ENCODE results near the gene LAMP5. TPM values are rescaled to one million over a fixed set of nuclear protein-coding genes. Genes with fewer than 3 reads are reported as not detected.

The LAMP5 gene
- total RNA-seq, 4 donors from 2014 or later: not detected

DNA sequence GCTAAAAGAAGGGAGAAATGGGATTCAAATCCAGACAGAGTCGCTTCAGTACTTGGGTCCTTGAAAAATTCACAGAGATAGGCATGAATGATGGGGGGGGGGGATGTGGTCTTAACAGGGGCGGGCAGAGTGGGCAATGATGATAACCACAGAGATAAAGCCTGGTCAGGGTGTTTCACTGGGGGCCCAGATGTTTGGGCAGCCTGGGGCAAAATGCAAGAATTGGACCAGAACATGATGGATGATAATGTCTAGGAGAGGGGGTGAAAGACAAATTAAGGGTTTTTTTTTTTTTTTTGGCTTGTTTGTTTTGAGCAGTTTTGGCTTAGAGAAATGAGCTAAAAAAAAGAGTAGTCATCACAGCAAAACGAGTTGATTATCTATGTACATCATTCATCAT, 57.4 kb downstream of the LAMP5 start:
- Histone ChIP-seq H3K27me3 (no peaks in the 10 kb centered on the region), H3K27ac (no peak overlapping the region), H3K9me3 (no peaks in the 10 kb centered on the region), H3K4me3 (no peak overlapping the region), H3K4me1 (no peaks in the 10 kb centered on the region), H3K36me3 (no peaks in the 10 kb centered on the region)
- intact Hi-C loops (cut with DNase I): no loop called here
- 41 to 63% methylated on average over 3 of the region's 3 CpGs for WGBS, 2 donors
- TF ChIP-seq POLR2A (IDR thresholded peaks at IDR 0.05): no peak
- TF ChIP-seq, protein P1, sequence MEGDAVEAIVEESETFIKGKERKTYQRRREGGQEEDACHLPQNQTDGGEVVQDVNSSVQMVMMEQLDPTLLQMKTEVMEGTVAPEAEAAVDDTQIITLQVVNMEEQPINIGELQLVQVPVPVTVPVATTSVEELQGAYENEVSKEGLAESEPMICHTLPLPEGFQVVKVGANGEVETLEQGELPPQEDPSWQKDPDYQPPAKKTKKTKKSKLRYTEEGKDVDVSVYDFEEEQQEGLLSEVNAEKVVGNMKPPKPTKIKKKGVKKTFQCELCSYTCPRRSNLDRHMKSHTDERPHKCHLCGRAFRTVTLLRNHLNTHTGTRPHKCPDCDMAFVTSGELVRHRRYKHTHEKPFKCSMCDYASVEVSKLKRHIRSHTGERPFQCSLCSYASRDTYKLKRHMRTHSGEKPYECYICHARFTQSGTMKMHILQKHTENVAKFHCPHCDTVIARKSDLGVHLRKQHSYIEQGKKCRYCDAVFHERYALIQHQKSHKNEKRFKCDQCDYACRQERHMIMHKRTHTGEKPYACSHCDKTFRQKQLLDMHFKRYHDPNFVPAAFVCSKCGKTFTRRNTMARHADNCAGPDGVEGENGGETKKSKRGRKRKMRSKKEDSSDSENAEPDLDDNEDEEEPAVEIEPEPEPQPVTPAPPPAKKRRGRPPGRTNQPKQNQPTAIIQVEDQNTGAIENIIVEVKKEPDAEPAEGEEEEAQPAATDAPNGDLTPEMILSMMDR (IDR thresholded peaks at IDR 0.05): no peak
- no peak for DNase-seq

DNA sequence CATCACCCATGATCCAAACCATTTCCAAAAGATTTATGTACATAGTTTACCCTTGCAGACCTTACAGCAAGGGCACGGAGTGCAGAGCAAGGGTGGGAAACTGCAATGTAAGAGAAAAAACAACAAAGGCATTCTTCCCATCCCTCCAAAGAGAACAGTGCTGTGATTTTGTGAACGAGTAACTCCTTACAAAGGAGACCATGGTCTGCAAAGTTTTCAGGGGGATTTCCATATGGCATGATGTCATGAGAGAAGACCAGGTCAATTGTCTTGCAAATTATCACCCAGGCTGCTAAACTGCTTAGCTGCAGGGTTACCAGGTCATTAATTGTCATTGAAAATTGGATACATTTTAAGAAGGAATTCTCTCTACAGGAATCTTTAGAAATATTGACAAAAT, 58.3 kb downstream of the LAMP5 start:
- no peaks in the 10 kb centered on the region for H3K4me1 ChIP-seq
- no peak overlapping the region for H3K4me3 ChIP-seq
- no peaks in the 10 kb centered on the region for H3K27me3 ChIP-seq
- no peak for TF ChIP-seq POLR2A (IDR thresholded peaks at IDR 0.05)
- TF ChIP-seq, protein P1 (IDR thresholded peaks at IDR 0.05): no peak
- WGBS, 2 donors: 14 to 26% methylated on average over 2 of the region's 2 CpGs
- intact Hi-C loops (cut with DNase I): no loop called here
- no peaks in the 10 kb centered on the region for H3K9me3 ChIP-seq
- no peaks in the 10 kb centered on the region for H3K36me3 ChIP-seq
- H3K27ac ChIP-seq: no peak overlapping the region
- no peak for DNase-seq

DNA sequence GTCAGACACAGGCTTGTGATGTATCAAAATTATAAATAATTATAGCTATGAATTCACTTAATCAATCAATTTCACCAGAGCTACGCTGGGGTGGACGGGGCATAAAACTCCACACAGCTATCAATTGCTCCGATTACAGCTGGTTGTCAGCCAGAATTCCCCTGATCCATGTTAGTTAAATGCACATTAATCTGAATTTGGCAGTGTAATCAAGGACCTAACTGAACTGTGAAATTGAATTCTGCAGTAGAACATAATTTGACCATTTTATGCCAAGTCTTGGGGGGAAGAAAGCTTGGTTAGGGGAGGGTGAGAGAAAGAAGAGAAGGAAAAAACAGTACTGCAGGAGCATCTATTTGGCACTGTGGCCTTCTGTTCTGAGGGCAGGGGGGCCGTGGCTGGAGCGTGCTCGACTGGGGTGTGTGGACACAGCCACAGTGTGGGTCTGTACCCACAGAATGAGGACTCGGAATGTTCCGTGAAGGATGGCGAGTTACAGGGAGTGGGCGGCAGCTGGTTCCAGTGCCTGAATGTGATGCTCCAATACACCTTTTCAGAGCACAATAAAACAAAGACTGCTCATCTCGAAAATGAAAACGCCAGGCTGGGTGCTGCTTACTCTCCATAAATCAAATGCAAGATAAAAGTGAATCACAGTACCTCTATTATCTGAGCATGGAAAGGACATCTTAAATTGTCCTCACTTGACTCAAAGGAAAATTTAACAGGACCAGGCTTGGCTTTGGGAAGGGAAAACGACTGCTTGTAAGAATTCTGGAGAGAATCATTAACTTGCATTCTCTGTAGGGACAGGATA, 59.2 kb downstream of the LAMP5 start:
- intact Hi-C loops (cut with DNase I): no loop called here
- Histone ChIP-seq H3K36me3 (no peaks in the 10 kb centered on the region), H3K4me1 (no peaks in the 10 kb centered on the region), H3K4me3 (no peak overlapping the region), H3K9me3 (no peaks in the 10 kb centered on the region), H3K27ac (no peak overlapping the region), H3K27me3 (no peaks in the 10 kb centered on the region)
- DNase-seq: no peak
- 59 to 60% methylated on average over 13 of the region's 13 CpGs for WGBS, 2 donors
- TF ChIP-seq POLR2A (IDR thresholded peaks at IDR 0.05): no peak
- TF ChIP-seq, protein P1 (IDR thresholded peaks at IDR 0.05): no peak

DNA sequence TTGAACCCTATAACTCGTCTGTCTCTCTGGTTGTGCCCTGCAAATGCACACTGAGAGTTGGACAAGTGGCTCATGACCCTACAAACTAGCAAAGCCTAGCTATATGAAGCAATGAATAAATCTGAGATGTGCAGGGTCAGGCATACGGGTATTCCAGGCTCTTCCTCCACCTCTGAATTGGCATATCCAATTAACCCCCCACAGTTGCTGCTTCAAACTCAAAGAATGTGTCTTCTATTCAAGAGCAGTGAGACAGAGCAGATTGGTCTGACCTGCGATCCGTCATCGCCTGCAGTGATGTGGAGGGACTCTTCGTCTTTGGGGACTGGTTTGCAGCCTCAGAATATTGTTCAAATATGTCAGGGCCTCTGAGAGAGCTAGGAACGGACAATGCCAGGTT, 59.8 kb downstream of the LAMP5 start:
- Histone ChIP-seq H3K4me1 (no peaks in the 10 kb centered on the region), H3K27ac (no peak overlapping the region), H3K4me3 (no peak overlapping the region), H3K36me3 (no peaks in the 10 kb centered on the region), H3K9me3 (no peaks in the 10 kb centered on the region), H3K27me3 (no peaks in the 10 kb centered on the region)
- WGBS, 2 donors: 66 to 68% methylated on average over 7 of the region's 7 CpGs
- intact Hi-C loops (cut with DNase I): no loop called here
- DNase-seq: no peak
- no peak for TF ChIP-seq POLR2A (IDR thresholded peaks at IDR 0.05)
- TF ChIP-seq, protein P1 (IDR thresholded peaks at IDR 0.05): no peak

DNA sequence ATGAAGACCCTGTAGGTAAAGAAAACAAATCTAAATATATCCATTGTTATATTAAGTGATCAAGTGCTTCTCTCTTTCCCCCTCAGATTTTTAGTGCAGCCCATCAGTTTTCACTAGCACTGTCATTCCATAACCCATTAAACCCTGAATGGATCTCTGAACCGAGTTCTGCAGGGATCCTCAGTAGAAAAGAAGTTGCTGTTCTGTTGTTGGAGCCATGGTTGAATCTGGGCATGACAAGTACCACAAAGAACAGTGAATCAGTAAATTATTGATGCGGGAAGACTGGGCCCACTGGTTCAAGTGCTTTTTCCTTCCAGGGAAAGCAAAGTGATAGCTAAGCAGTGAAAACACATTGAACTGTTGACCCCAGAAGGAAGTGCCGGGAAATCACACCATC, 60.4 kb downstream of the LAMP5 start:
- Histone ChIP-seq H3K36me3 (no peaks in the 10 kb centered on the region), H3K9me3 (no peaks in the 10 kb centered on the region), H3K4me1 (no peaks in the 10 kb centered on the region), H3K27ac (no peak overlapping the region), H3K4me3 (no peak overlapping the region), H3K27me3 (no peaks in the 10 kb centered on the region)
- intact Hi-C loops (cut with DNase I): no loop called here
- 68 to 81% methylated on average over 3 of the region's 3 CpGs for WGBS, 2 donors
- no peak for DNase-seq
- TF ChIP-seq, protein P1 (IDR thresholded peaks at IDR 0.05): no peak
- TF ChIP-seq POLR2A (IDR thresholded peaks at IDR 0.05): no peak

All from esophagus squamous epithelium (tissue), 5 donors.